NCI-H1694 treated with DMSO at 0.1 percent for 48 hours (cell line): ENCODE results near the gene ANKZF1.
"Not testable (repeated sequence)": the region's sequence is repeated elsewhere in the genome, so short reads cannot be mapped to it uniquely, and the experiment has no call there.

Source experiments
- DNase-seq: peaks from one replicate; lab custom pipeline; 2025; lab: John Stamatoyannopoulos, UW

ANKZF1 gene, protein sequence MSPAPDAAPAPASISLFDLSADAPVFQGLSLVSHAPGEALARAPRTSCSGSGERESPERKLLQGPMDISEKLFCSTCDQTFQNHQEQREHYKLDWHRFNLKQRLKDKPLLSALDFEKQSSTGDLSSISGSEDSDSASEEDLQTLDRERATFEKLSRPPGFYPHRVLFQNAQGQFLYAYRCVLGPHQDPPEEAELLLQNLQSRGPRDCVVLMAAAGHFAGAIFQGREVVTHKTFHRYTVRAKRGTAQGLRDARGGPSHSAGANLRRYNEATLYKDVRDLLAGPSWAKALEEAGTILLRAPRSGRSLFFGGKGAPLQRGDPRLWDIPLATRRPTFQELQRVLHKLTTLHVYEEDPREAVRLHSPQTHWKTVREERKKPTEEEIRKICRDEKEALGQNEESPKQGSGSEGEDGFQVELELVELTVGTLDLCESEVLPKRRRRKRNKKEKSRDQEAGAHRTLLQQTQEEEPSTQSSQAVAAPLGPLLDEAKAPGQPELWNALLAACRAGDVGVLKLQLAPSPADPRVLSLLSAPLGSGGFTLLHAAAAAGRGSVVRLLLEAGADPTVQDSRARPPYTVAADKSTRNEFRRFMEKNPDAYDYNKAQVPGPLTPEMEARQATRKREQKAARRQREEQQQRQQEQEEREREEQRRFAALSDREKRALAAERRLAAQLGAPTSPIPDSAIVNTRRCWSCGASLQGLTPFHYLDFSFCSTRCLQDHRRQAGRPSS

DNA sequence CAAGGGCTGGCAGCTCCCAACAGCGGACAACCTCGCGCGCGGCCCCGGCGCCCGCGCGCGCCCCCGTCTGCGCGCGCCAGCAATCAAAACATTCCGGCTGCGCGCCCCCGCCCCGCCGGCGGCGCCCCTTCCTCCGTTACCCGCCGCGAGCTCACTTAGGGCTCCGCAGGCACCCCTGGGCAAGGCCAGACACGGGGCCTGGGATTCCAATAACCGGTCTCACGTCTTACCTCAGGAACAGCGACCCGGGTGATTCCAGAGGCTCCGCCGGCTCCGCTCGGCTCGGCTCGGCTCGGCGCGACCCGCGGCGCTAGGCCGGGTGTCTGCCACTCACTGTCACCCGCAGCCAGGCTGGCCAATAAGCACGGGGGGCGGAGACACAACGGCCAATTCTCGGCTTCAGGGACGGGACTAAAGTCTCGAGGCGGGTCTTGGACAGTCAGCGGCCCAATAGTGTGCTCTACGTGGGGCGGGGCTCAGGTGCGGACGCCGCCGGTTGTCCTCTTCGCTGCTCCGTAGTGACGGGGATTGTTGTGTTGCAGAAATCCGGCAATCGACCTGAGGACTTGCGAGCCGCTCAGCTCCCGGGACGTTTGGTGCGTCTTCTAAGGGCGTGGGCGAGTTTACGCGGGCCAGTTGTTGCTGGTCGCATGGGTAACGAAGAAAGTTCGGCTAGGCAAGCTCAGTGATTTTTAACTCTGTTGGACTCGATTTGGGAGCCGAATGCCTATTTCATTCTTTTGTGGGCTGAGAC, at the start of gene ANKZF1, which contains the start of gene ATG9A:
ANKZF1 (plus strand) TSS at position 502 of the 754 bp plus-strand sequence. CDS start 452 bp downstream, outside the sequence.
ATG9A (minus strand) TSS at position 332 of the 754 bp plus-strand sequence. CDS start 1,612 bp downstream, outside the sequence.
- DNase-seq: peak; percentile 99

GRCh38 chr2:219180961-219181360, 48.6 kb upstream of the ANKZF1 start:
- DNase-seq: no peak

- no peak for DNase-seq
These were observed 48.1 kb upstream of the ANKZF1 start for GRCh38 chr2:219181531-219181930.

DNA sequence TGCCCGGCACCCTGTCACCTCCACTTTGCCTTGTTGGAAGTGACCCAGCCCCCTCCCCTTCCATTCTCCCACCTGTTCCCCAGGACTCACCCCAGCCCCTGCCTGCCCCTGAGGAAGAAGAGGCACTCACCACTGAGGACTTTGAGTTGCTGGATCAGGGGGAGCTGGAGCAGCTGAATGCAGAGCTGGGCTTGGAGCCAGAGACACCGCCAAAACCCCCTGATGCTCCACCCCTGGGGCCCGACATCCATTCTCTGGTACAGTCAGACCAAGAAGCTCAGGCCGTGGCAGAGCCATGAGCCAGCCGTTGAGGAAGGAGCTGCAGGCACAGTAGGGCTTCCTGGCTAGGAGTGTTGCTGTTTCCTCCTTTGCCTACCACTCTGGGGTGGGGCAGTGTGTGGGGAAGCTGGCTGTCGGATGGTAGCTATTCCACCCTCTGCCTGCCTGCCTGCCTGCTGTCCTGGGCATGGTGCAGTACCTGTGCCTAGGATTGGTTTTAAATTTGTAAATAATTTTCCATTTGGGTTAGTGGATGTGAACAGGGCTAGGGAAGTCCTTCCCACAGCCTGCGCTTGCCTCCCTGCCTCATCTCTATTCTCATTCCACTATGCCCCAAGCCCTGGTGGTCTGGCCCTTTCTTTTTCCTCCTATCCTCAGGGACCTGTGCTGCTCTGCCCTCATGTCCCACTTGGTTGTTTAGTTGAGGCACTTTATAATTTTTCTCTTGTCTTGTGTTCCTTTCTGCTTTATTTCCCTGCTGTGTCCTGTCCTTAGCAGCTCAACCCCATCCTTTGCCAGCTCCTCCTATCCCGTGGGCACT, 47.1 kb upstream of the ANKZF1 start:
- no peak for DNase-seq

- DNase-seq: no peak
These were observed 46.3 kb upstream of the ANKZF1 start for GRCh38 chr2:219183151-219183772.

GRCh38 chr2:219184121-219184520, 45.5 kb upstream of the ANKZF1 start:
- peak; percentile 81 for DNase-seq

DNA sequence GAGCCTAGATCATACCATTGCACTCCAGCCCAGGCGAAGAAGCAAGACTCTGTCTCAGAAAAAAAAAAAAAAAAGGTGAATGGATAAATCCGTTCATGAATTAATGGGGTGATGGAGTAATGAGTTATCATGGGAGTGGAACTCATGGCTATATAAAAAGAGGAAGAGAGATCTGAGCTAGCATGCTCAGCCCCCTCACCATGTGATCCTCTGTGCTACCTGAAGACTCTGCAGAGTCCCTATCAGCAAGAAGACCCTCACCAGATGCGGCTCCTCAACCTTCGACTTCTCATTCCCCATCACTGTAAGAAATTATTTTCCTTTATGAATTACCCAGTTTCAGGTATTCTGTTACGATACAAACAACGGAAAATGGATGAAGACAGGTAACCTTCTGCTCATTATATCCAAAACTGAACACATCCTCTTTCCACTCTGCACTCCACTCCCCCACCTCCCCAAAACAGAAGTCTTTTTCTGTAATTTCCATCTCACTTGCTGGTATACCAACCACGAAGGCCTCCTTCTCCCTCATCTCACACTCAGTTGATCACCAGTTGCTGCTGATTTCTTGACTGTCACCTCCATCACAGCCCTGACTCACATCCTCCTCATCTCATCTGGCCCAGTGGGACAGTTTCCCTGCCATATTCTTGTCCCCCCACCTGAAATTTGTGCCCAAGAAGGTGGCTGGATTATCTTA, 42.7 kb upstream of the ANKZF1 start:
- no peak for DNase-seq

DNA sequence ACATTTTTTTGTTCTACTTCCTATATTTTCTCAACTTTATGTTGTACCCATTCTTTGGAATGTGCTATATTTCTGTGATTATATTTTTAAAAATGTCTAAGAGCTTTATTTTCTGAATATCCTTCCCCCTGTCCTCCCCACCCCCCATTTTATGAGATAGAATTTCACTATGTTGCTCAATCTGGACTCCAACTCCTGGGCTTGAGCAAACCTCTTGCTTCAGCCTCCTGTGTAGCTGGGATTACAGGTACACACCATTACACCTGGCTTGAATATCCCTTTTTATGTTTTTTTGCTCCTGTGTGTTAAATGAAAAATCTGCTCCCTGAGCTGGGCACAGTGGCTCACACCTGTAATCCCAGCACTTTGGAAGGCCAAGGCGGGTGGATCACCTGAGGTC, 32.2 kb upstream of the ANKZF1 start:
- DNase-seq: no peak

GRCh38 chr2:219198974-219199373, 30.6 kb upstream of the ANKZF1 start:
- no peak for DNase-seq

- DNase-seq: no peak
These were observed 30.0 kb upstream of the ANKZF1 start for GRCh38 chr2:219199470-219200211.

DNA sequence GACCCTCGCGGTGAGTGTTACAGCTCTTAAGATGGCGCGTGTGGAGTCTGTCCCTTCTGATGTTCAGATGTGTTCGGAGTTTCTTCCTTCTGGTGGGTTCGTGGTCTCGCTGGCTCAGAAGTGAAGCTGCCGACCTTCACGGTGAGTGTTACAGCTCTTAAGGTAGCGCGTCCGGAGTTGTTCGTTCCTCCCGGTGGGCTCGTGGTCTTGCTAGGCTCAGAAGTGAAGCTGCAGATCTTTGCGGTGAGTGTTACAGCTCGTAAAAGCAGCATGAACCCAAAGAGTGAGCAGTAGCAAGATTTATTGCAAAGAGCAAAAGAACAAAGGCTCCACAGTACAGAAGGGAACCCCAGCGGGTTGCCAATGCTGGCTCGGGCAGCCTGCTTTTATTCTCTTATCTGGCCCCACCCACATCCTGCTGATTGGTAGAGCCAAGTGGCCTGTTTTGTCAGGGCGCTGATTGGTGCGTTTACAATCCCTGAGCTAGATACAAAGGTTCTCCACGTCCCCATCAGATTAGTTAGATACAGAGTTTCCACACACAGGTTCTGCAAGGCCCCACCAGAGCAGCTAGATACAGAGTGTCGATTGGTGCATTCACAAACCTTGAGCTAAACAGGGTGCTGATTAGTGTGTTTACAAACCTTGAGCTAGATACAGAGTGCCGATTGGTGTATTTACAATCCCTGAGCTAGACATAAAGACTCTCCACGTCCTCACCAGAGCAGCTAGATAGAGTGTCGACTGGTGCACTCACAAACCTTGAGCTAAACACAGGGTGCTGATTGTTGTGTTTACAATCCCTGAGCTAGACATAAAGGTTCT, 28.9 kb upstream of the ANKZF1 start:
- DNase-seq: not testable (repeated sequence)

DNA sequence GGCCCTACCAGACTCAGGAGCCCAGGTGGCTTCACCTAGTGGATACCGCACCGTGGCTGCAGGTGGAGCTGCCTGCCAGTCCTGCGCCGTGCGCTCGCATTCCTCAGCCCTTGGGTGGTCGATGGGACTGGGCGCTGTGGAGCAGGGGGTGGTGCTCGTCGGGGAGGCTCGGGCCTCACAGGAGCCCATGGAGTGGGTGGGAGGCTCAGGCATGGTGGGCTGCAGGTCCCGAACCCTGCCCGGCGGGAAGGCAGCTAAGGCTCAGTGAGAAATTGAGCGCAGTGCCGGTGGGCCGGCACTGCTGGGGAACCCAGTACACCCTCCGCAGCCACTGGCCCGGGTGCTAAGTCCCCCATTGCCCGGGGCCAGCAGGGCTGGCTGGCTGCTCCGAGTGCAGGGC, 28.3 kb upstream of the ANKZF1 start:
- not testable (repeated sequence) for DNase-seq

DNA sequence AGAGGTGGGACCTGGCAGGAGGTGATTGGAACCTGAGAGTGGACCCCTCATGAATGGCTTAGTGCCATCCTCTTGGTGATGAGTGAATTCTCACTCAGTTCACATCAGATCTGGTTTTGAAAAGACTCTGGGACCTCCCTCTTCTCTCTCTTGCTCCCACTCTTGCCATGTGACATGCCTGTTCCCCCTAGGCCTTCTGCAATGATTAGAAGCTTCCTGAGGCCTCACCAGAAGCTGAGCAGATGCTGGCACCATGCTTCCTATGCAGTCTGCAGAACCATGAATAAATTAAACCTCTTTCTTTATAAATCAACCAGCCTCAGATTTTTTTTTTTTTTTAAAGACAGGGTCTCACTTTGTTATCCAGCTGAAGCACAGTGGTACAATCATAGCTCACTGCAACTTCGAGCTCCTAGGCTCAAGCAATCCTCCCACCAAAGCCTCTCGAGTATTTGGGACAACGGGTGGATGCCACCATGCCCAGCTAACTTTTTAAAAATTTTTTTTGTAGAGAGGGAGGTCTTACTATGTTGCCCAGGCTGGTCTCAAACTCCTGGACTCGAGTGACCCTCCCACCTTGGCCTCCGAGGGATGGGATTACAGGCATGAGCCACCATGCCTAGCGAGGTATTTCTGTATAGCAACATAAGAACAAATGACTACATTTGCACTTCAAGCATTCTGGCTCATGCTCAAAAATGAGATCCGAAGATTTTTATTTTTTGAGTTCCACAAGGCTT, 25.0 kb upstream of the ANKZF1 start:
- DNase-seq: no peak

DNA sequence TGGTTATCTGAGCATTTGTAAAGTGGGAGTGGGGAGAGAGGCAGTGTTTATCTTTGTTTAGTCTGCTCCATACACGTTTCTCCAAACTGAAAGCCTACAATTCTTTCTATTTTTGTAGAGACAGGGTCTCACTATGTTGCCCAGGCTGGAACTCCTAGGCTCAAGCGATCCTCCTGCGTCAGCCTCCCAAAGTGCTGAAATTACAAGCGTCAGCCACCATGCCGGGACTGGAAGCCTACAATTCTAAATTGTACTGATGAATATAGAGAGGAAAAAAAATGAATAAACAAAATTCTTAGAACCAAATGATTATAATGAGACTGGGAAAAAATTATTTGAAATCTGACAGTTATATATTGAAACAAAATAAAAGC, 24.5 kb upstream of the ANKZF1 start:
- DNase-seq: no peak

- peak; percentile 56 for DNase-seq
These were observed 23.7 kb upstream of the ANKZF1 start for GRCh38 chr2:219205981-219206327.

GRCh38 chr2:219206328-219207133, 23.1 kb upstream of the ANKZF1 start, which contains the start of gene ZFAND2B:
Gene ZFAND2B, plus strand, starts transcription at chr2:219206782. Its CDS starts 206 bp downstream, at chr2:219206988.
- peak; percentile 92 for DNase-seq
